Heart left ventricle (tissue), 16 donors: ENCODE data around the gene UPK1A. TPM values are rescaled to one million over a fixed set of nuclear protein-coding genes. Genes with fewer than 3 reads are reported as not detected.
A peak's percentile ranks its signal among the peaks of the same experiment; 100 is the strongest.

ENCODE experiments used
- ATAC-seq, 4 donors: fragments of 200-7000 bp; cut with Tn5 transposase; one replicate each; pipeline ENCODE4 v1.9.1; 2020 to 2022; ENCODE audit warnings: moderate library complexity in 4 of 4, mild to moderate bottlenecking in 3 of 4, moderate number of reproducible peaks in 1 of 4
- DNase-seq, 5 donors: peaks; one replicate each; pipeline ENCODE4 v3.0.0-alpha.2; 2020
- H3K27ac ChIP-seq, 12 donors: fragments of 200-600 bp; sonication (generic) in 4 of 12; one replicate each; pipeline versions ENCODE4 v1.5.0 to v1.8.0; 2016 to 2022; ENCODE audit warnings: mild to moderate bottlenecking in 2 of 12
- H3K27me3 ChIP-seq, 9 donors: fragments of 200-600 bp; sonication (generic) in 2 of 9; one replicate each; pipeline versions ENCODE4 v1.5.1 to v1.8.0; 2016 to 2022; ENCODE audit warnings: mild to moderate bottlenecking in 3 of 9
- H3K36me3 ChIP-seq, 9 donors: fragments of 200-600 bp; sonication (generic) in 2 of 9; one replicate each; pipeline versions ENCODE4 v1.5.0 to v1.8.0; 2018 to 2022; ENCODE audit warnings: mild to moderate bottlenecking in 2 of 9
- H3K4me1 ChIP-seq, 12 donors: fragments of 200-600 bp; sonication (generic) in 4 of 12; one replicate each; pipeline versions ENCODE4 v1.5.0 to v1.8.0; 2016 to 2022; ENCODE audit warnings: mild to moderate bottlenecking in 3 of 12
- H3K4me3 ChIP-seq, 12 donors: fragments of 200-600 bp; sonication (generic) in 4 of 12; one replicate each; pipeline versions ENCODE4 v1.5.0 to v1.8.0; 2017 to 2022; ENCODE audit warnings: mild to moderate bottlenecking in 9 of 12, moderate library complexity in 4 of 12
- H3K9me3 ChIP-seq, 12 donors: fragments of 200-600 bp; sonication (generic) in 4 of 12; one replicate each; pipeline versions ENCODE4 v1.5.0 to v1.8.0; 2016 to 2022; ENCODE audit warnings: mild to moderate bottlenecking in 1 of 12
- POLR2A ChIP-seq, 2 donors: fragments of 450-650 bp; IDR thresholded peaks; one replicate each; pipeline ENCODE4 v1.6.1; 2017; ENCODE audit warnings: antibody characterized with exemption in 2 of 2, mild to moderate bottlenecking in 2 of 2, moderate library complexity in 2 of 2
- WGBS, 4 donors: extraction: QIAGEN DNeasy Blood & Tissue Kit in 2 of 4; methylation state at CpG; one replicate each; pipeline versions ENCODE4 v1.1.5 to v1.1.7; 2013 to 2018; 5-methylcytosine and 5-hydroxymethylcytosine counted together
- intact Hi-C, 10 donors: fragments of 100-400 bp; cut with DNase I; formaldehyde crosslinking; loops; one replicate each; pipeline versions ENCODE4 v1.11.1 to v1.14.2; 2022
- polyA plus RNA-seq, 2 donors: library from polyadenylated mRNA; stranded (reverse); fragments of 200-250 nt; gene quantifications; one replicate each; pipeline ENCODE4 v1.2.3, GENCODE V29; 2013
- total RNA-seq, 9 donors: library from RNA; depleted of rRNA in 2 of 9; stranded (reverse); fragments of >200 nt in 2 of 9; fragmentation: NEBNext Ultra II Directional in 3 of 9; extraction: Animal tissue kit (Norgen Biotek cat#: 25700) in 3 of 9; gene quantifications; one replicate each; pipeline versions ENCODE4 v1.1.0 to v1.2.4, GENCODE V29; 2016 to 2023
- TF ChIP-seq, protein P1 (sequence below), 12 donors: fragments of 200-600 bp; sonication (generic) in 4 of 12; IDR thresholded peaks; one replicate each; pipeline versions ENCODE4 v1.5.0 to v1.8.0; 2018 to 2022; ENCODE audit warnings: antibody characterized with exemption in 12 of 12, mild to moderate bottlenecking in 5 of 12
- donor health status: ischemic (EF 13 %, LVEDD 7.1; RV severe dilation, severe dysfunction).
- donor health status: healthy with polysubstance abuse.
- donor health status: DM: no; HTN: yes; CAD: no.
- donor health status: DM: no; HTN: no; CAD: no.
- donor health status: ischemic (EF 25% LVEDD 6.9; RV normal size, moderate dysfunction).
- donor health status: ischemic (EF 25% LVEDD 5.7; RV mildly dilated, moderate dysfunction).
- donor health status: healthy.
- donor health status: DM: yes; HTN: yes; CAD: no.
- donor health status: ischemic (EF 35%, LVEDD 5.7; RV mildly dilated, moderate dysfunction).
- donor health status: nonischemic (EF 11% LVEDD 7.7; RV severe dilation, severe dysfunction).
- donor health status: DM: yes; HTN: yes; CAD: no.
- donor health status: PGD.
- donor health status: ischemic (EF 29% LVEDD 5.4; RV normal size, mild dysfunction).
- donor health status: nonischemic (EF 23%, LVEDD 6.1; RV moderate dilation, normal function).

Gene UPK1A
- total and polyA plus RNA-seq, 11 donors: not detected

DNA sequence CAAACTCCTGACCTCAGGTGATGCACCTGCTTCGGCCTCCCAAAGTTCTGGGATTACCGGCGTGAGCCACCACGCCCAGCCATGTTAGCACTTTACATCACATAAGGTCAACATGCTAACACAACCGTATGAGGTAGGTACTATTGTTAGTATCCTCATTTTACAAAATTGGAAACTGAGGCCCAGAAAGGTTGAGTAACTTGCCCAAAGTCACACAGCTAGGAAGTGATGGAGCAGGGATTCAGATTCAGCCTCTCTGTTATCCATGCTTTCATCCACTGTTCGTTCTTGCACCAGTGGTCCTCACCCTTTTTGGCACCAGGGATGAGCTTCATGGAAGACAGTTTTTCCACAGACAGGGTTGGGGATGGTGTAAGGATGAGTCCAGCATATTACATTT, 9.6 kb upstream of the UPK1A start:
- no peak for TF ChIP-seq POLR2A (IDR thresholded peaks at IDR 0.05)
- TF ChIP-seq, protein P1, sequence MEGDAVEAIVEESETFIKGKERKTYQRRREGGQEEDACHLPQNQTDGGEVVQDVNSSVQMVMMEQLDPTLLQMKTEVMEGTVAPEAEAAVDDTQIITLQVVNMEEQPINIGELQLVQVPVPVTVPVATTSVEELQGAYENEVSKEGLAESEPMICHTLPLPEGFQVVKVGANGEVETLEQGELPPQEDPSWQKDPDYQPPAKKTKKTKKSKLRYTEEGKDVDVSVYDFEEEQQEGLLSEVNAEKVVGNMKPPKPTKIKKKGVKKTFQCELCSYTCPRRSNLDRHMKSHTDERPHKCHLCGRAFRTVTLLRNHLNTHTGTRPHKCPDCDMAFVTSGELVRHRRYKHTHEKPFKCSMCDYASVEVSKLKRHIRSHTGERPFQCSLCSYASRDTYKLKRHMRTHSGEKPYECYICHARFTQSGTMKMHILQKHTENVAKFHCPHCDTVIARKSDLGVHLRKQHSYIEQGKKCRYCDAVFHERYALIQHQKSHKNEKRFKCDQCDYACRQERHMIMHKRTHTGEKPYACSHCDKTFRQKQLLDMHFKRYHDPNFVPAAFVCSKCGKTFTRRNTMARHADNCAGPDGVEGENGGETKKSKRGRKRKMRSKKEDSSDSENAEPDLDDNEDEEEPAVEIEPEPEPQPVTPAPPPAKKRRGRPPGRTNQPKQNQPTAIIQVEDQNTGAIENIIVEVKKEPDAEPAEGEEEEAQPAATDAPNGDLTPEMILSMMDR (IDR thresholded peaks at IDR 0.05): no peak
- intact Hi-C loops: no loop called here
- no peak for ATAC-seq

DNA sequence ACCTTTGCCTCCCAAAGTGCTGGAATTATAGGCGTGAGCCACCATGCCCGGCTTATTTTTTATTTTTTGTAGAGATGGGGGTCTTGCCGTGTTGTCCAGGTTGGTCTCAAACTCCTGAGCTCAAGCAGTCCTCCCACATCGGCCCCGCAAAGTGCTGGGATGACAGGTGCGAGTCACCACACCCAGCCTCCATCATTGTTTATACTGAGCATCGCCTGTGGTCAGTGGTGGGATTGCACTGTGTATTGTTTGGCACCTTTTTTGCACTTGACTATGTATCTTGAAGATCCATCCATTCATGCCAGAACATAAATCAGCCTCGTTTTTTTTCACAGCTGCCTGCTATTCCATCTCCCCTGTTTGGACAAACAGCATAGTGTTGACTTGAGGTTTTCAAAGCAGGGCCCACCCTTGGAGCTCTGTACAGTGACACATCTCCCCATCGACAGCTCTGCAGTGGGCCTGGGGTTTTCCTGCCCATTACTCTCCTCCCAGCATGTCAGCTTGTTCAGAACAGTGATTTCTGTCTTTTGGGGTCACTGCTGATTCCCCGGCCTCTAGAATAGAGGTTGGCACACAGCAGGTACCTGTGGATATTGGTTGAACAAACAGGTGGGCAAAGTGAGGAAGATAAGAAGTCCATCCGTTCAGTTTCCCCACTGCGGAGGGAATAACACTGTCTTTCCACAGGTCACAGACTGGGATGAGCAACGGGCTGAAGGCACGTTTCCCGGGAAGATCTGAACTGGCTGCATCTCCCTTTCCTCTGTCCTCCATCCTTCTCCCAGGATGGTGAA, 8.2 kb upstream of the UPK1A start:
- H3K4me1 ChIP-seq: no peaks in the 10 kb centered on the region
- DNase-seq: no peak
- WGBS, 4 donors: 85 to 92% (median 88%) methylated on average over 15 of the region's 15 CpGs
- ATAC-seq: no peak
- H3K27me3 ChIP-seq: no peaks in the 10 kb centered on the region
- intact Hi-C loops: no loop called here
- no peak overlapping the region for H3K27ac ChIP-seq
- TF ChIP-seq, protein P1 (IDR thresholded peaks at IDR 0.05): peak in 1 of 12 donors; percentile 23
- no peak for TF ChIP-seq POLR2A (IDR thresholded peaks at IDR 0.05)
- no peak overlapping the region for H3K4me3 ChIP-seq
- no peaks in the 10 kb centered on the region for H3K9me3 ChIP-seq
- H3K36me3 ChIP-seq: peaks cover 0 to 100% (median 87%) of the 10 kb centered on the region in 9 donors

More for the DNA sequence above, 9.6 kb upstream of the UPK1A start:
- Histone ChIP-seq H3K27me3 (no peaks in the 10 kb centered on the region), H3K9me3 (no peaks in the 10 kb centered on the region), H3K27ac (no peak overlapping the region), H3K4me3 (no peak overlapping the region), H3K4me1 (no peaks in the 10 kb centered on the region), H3K36me3 (peaks cover 0 to 100% (median 98%) of the 10 kb centered on the region in 9 donors)
- WGBS, 4 donors: 93 to 96% (median 95%) methylated on average over 6 of the region's 6 CpGs
- no peak for DNase-seq

DNA sequence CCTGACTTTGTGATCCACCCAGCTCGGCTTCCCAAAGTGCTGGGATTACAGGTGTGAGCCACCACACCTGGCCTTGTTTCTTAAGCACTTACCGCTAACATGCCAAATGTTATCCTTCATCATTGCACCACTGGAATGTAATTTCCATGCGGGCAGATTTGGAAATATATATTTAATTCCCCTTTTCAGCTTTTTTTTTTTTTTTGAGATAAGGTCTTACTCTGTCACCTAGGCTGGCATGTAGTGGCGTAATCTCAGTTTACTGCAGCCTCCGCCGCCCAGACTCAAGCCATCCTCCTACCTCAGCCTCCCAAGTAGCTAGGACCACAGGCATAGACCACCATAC, 4.3 kb upstream of the UPK1A start:
- no peak overlapping the region for H3K27ac ChIP-seq
- H3K9me3 ChIP-seq: no peaks in the 10 kb centered on the region
- WGBS, 4 donors: 96 to 98% (median 98%) methylated on average over 6 of the region's 6 CpGs
- no peak for ATAC-seq
- intact Hi-C loops: no loop called here
- peaks cover 0 to 90% (median 60%) of the 10 kb centered on the region in 9 donors for H3K36me3 ChIP-seq
- no peaks in the 10 kb centered on the region for H3K27me3 ChIP-seq
- TF ChIP-seq, protein P1 (IDR thresholded peaks at IDR 0.05): no peak
- TF ChIP-seq POLR2A (IDR thresholded peaks at IDR 0.05): no peak
- no peak overlapping the region for H3K4me3 ChIP-seq
- H3K4me1 ChIP-seq: no peaks in the 10 kb centered on the region
- DNase-seq: no peak

DNA sequence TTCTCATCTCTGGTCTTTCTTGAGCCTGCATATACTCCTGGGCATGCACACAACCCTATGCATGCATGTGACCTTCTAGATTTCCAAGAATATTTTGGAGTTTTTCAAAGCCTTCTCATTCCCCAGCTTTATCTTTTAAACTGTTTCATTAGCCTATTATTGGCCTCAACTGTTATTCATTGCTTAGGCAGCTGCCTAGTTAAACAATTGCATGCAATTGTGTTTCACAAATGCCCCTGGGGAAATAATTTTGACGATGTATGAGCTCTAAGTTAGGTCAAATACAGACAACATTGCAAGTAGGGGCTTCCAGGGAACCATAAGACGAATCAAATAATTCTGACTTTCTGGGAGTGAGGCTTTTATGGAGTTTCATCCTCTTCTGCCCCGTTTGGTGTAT, 2.3 kb upstream of the UPK1A start:
- Histone ChIP-seq H3K27me3 (no peaks in the 10 kb centered on the region), H3K36me3 (peaks cover 0 to 69% (median 40%) of the 10 kb centered on the region in 9 donors), H3K4me3 (no peak overlapping the region), H3K27ac (no peak overlapping the region), H3K4me1 (no peaks in the 10 kb centered on the region), H3K9me3 (no peaks in the 10 kb centered on the region)
- DNase-seq (no peak), ATAC-seq (no peak)
- WGBS, 4 donors: 77 to 88% (median 85%) methylated on average over 3 of the region's 3 CpGs
- intact Hi-C loops: no loop called here
- no peak for TF ChIP-seq POLR2A (IDR thresholded peaks at IDR 0.05)
- TF ChIP-seq, protein P1 (IDR thresholded peaks at IDR 0.05): no peak
